ENCODE measurements around the gene ZSCAN12. TPM values are rescaled to one million over a fixed set of nuclear protein-coding genes. Genes with fewer than 3 reads are reported as not detected.

Gene ZSCAN12
- total and polyA plus RNA-seq, 2 of the 13 experiments (the other 11 are each of a cell fraction or from before 2014, with no cell fraction given) = 2.8 to 8.9 TPM

DNA sequence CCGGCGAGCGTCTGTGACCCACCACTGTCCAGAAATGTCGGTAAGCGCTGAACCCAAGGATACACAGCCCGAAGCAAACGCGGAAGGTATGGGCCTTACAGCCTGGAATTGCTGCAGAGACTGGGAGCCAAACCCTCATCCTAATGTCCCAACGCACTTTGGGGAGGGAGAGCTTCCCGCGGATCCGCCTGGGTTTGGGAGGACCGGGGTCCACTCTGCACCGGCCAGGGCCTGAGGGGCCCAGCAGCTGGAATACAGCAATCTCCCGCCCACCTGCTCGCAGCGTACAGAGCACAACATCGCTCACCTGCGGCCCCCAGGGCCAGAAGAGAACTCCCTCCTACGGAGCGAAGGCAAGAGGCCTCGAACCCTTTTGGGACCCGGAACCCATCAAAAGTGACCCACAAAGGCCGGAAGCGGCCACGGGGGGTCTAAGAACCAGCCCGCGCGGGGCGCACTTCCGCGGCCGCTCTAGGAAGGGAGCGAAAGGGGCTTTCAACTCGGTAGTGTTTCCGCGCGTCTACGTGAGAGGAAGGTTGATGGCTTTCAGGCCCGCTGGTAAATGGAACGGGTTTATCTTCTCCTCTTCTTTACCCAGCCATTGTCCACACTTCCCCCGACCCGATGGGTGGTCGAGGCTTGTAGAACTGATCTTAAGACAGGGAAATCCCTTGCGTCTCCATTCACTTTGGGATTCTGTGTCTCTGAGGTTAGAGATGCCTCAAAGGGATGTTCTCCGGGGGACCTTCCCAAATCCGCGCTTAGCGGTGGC lies at the start of gene ZSCAN12 (continued):
- TF ChIP-seq, protein P1, sequence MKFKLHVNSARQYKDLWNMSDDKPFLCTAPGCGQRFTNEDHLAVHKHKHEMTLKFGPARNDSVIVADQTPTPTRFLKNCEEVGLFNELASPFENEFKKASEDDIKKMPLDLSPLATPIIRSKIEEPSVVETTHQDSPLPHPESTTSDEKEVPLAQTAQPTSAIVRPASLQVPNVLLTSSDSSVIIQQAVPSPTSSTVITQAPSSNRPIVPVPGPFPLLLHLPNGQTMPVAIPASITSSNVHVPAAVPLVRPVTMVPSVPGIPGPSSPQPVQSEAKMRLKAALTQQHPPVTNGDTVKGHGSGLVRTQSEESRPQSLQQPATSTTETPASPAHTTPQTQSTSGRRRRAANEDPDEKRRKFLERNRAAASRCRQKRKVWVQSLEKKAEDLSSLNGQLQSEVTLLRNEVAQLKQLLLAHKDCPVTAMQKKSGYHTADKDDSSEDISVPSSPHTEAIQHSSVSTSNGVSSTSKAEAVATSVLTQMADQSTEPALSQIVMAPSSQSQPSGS (CRISPR knock-in tag; IDR thresholded peaks at IDR 0.05) = peak; percentile 86; the same call in 1 of the 2 replicates
- TF ChIP-seq ZNF350 (CRISPR knock-in tag; IDR thresholded peaks at IDR 0.05; ENCODE audit: borderline replicate concordance, low read depth) (peak; percentile 99), ZNF280D (CRISPR knock-in tag; IDR thresholded peaks at IDR 0.05) (peak; percentile 98), ZNF143 (CRISPR knock-in tag; IDR thresholded peaks at IDR 0.05) (peak; percentile 62; the same call in 1 of the 2 replicates), SRSF4 (IDR thresholded peaks at IDR 0.05; ENCODE audit: low read depth, low read length, poor library complexity, severe bottlenecking) (no peak), ZFP41 (CRISPR knock-in tag; IDR thresholded peaks at IDR 0.05; ENCODE audit: borderline replicate concordance) (0 out of 2 replicates have a peak, but pooled peaks have one; percentile 27), MXD4 (CRISPR knock-in tag; IDR thresholded peaks at IDR 0.05) (peak; percentile 73), ARNT2 (CRISPR knock-in tag; IDR thresholded peaks at IDR 0.05; ENCODE audit: low read depth) (peak; percentile 83), MTA1 (CRISPR knock-in tag; IDR thresholded peaks at IDR 0.05; ENCODE audit: borderline replicate concordance) (peak; percentile 60; the same call in 1 of the 2 replicates), DPF2 (CRISPR knock-in tag; IDR thresholded peaks at IDR 0.05; ENCODE audit: borderline replicate concordance, low read depth) (no peak), KAT2B (IDR thresholded peaks at IDR 0.05; ENCODE audit: borderline replicate concordance, low read depth, low read length) (no peak), KLF9 (CRISPR knock-in tag; IDR thresholded peaks at IDR 0.05; ENCODE audit: low read depth) (no peak; the same call in 1 of the 2 replicates), GFI1 (CRISPR knock-in tag; IDR thresholded peaks at IDR 0.05; ENCODE audit: borderline replicate concordance) (peak; percentile 83), MLX (CRISPR knock-in tag; IDR thresholded peaks at IDR 0.05) (0 out of 2 replicates have a peak, but pooled peaks have one; percentile 32), CBX5 (CRISPR knock-in tag; IDR thresholded peaks at IDR 0.05; ENCODE audit: borderline replicate concordance) (peak; percentile 93)
- TF ChIP-seq, protein P2, sequence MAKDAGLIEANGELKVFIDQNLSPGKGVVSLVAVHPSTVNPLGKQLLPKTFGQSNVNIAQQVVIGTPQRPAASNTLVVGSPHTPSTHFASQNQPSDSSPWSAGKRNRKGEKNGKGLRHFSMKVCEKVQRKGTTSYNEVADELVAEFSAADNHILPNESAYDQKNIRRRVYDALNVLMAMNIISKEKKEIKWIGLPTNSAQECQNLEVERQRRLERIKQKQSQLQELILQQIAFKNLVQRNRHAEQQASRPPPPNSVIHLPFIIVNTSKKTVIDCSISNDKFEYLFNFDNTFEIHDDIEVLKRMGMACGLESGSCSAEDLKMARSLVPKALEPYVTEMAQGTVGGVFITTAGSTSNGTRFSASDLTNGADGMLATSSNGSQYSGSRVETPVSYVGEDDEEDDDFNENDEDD (CRISPR knock-in tag; IDR thresholded peaks at IDR 0.05; ENCODE audit: borderline replicate concordance) = peak; percentile 76; the same call in 1 of the 2 replicates
- TF ChIP-seq, protein P3, sequence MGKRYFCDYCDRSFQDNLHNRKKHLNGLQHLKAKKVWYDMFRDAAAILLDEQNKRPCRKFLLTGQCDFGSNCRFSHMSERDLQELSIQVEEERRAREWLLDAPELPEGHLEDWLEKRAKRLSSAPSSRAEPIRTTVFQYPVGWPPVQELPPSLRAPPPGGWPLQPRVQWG (CRISPR knock-in tag; IDR thresholded peaks at IDR 0.05; ENCODE audit: borderline replicate concordance, low read depth) = no peak; the same call in 1 of the 2 replicates
- TF ChIP-seq, protein P4, sequence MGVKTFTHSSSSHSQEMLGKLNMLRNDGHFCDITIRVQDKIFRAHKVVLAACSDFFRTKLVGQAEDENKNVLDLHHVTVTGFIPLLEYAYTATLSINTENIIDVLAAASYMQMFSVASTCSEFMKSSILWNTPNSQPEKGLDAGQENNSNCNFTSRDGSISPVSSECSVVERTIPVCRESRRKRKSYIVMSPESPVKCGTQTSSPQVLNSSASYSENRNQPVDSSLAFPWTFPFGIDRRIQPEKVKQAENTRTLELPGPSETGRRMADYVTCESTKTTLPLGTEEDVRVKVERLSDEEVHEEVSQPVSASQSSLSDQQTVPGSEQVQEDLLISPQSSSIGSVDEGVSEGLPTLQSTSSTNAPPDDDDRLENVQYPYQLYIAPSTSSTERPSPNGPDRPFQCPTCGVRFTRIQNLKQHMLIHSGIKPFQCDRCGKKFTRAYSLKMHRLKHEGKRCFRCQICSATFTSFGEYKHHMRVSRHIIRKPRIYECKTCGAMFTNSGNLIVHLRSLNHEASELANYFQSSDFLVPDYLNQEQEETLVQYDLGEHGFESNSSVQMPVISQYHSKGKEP (CRISPR knock-in tag; IDR thresholded peaks at IDR 0.05) = 0 out of 2 replicates have a peak, but pooled peaks have one; percentile 77

Data from HepG2 (cell line).